ENCODE results near the gene ACSM2A. TPM values are rescaled to one million over a fixed set of nuclear protein-coding genes. Genes with fewer than 3 reads are reported as not detected.
"Not testable (repeated sequence)": the region's sequence is repeated elsewhere in the genome, so short reads cannot be mapped to it uniquely, and the experiment has no call there.

ACSM2A gene
- total RNA-seq, 1 donor from 2014 or later, result not detected

DNA sequence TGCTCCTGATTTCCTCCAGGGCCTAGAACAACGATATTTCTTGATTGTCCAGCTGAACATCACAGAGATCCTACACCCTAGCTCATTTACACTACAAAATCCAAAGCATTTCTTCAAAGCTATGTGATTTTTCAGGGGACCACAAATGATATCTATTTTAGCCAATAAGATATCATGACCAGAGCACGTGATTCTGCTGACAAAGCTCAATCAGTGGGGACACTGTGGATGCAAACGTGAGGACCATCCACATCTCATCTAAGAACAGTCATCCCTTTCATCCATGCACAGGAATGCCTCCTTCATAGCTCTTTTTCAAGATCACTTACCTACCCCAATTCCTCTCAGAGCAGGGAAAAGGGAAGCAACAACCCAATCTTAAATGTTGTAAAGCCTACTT, 67.9 kb downstream of the ACSM2A start:
- H3K27ac Mint-ChIP-seq (ENCODE audit: unreplicated experiment), result no peak overlapping the region
- TF ChIP-seq, protein P1, sequence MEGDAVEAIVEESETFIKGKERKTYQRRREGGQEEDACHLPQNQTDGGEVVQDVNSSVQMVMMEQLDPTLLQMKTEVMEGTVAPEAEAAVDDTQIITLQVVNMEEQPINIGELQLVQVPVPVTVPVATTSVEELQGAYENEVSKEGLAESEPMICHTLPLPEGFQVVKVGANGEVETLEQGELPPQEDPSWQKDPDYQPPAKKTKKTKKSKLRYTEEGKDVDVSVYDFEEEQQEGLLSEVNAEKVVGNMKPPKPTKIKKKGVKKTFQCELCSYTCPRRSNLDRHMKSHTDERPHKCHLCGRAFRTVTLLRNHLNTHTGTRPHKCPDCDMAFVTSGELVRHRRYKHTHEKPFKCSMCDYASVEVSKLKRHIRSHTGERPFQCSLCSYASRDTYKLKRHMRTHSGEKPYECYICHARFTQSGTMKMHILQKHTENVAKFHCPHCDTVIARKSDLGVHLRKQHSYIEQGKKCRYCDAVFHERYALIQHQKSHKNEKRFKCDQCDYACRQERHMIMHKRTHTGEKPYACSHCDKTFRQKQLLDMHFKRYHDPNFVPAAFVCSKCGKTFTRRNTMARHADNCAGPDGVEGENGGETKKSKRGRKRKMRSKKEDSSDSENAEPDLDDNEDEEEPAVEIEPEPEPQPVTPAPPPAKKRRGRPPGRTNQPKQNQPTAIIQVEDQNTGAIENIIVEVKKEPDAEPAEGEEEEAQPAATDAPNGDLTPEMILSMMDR (IDR thresholded peaks at IDR 0.05), result no peak
- H3K27me3 Mint-ChIP-seq (ENCODE audit: low read depth), result peaks cover 6% of the 10 kb centered on the region
- DNase-seq (ENCODE audit: low spot score), result no peak
- peaks cover 4% of the 10 kb centered on the region for H3K9me3 Mint-ChIP-seq (ENCODE audit: low read depth)
- no peak overlapping the region for H3K4me3 Mint-ChIP-seq (ENCODE audit: unreplicated experiment)
- no peaks in the 10 kb centered on the region for H3K36me3 Mint-ChIP-seq (ENCODE audit: low read depth)
- no peaks in the 10 kb centered on the region for H3K4me1 Mint-ChIP-seq (ENCODE audit: low read depth)

GRCh38 chr16:20520103-20520502, 68.8 kb downstream of the ACSM2A start:
- H3K36me3 Mint-ChIP-seq (ENCODE audit: low read depth), result no peaks in the 10 kb centered on the region
- TF ChIP-seq, protein P1 (IDR thresholded peaks at IDR 0.05), result no peak
- peaks cover 4% of the 10 kb centered on the region for H3K9me3 Mint-ChIP-seq (ENCODE audit: low read depth)
- no peak for DNase-seq (ENCODE audit: low spot score)
- H3K27ac Mint-ChIP-seq (ENCODE audit: unreplicated experiment), result no peak overlapping the region
- no peaks in the 10 kb centered on the region for H3K4me1 Mint-ChIP-seq (ENCODE audit: low read depth)
- H3K27me3 Mint-ChIP-seq (ENCODE audit: low read depth), result no peaks in the 10 kb centered on the region
- H3K4me3 Mint-ChIP-seq (ENCODE audit: unreplicated experiment), result no peak overlapping the region

DNA sequence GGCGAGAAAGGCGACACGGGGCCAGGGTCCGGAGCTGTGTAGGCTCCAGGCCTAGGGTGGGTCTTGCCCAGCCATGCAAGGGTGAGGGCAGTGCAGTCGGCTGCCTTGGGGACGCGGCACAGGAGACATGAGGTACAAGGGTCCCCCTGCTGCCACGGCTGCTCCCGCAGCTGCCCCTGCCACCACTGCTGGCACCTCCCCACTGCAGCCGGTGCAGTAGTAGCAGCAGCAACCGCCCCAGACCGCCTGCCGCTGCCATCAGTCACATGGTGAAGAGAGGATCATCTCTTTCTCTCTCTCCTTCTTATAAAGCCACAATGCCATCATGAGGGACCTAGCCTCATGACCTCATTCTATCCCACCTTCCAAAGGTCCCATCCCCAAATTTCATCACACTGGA, 80.5 kb downstream of the ACSM2A start:
- not testable (repeated sequence) for H3K4me1 Mint-ChIP-seq (ENCODE audit: low read depth); H3K4me3 Mint-ChIP-seq (ENCODE audit: unreplicated experiment); H3K27me3 Mint-ChIP-seq (ENCODE audit: low read depth); DNase-seq (ENCODE audit: low spot score); H3K36me3 Mint-ChIP-seq (ENCODE audit: low read depth); H3K9me3 Mint-ChIP-seq (ENCODE audit: low read depth); H3K27ac Mint-ChIP-seq (ENCODE audit: unreplicated experiment)

- H3K36me3 Mint-ChIP-seq (ENCODE audit: low read depth); H3K4me3 Mint-ChIP-seq (ENCODE audit: unreplicated experiment); H3K4me1 Mint-ChIP-seq (ENCODE audit: low read depth); DNase-seq (ENCODE audit: low spot score); H3K27ac Mint-ChIP-seq (ENCODE audit: unreplicated experiment); H3K9me3 Mint-ChIP-seq (ENCODE audit: low read depth); H3K27me3 Mint-ChIP-seq (ENCODE audit: low read depth): not testable (repeated sequence)
Observed at GRCh38 chr16:20532284-20532792, 81.0 kb downstream of the ACSM2A start.

DNA sequence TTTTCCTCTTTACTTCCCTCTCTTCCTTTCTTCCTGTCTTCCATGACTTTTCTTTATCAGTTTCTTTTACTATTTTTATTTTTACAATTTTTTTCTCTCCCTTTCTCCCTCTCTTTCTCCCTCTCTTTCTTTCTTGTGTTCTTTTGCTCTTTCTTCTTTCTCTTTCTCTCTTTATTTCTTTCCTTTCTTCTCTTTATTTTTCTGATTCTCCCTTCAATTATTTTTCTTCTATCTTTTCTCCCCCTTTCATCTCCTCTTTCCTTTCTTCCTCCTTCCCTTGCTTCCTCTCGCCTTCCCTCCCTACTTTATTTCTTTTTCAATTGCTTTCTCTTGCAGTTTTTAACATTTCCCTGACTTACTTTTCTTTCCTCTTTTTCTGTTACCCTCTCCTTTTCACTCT, 85.3 kb downstream of the ACSM2A start:
- H3K9me3 Mint-ChIP-seq (ENCODE audit: low read depth); H3K27me3 Mint-ChIP-seq (ENCODE audit: low read depth); H3K4me3 Mint-ChIP-seq (ENCODE audit: unreplicated experiment); H3K36me3 Mint-ChIP-seq (ENCODE audit: low read depth); H3K27ac Mint-ChIP-seq (ENCODE audit: unreplicated experiment); DNase-seq (ENCODE audit: low spot score); H3K4me1 Mint-ChIP-seq (ENCODE audit: low read depth): not testable (repeated sequence)

Other genes with a start within 250 kb of the ACSM2A start
- gene GP2, start 124.0 kb upstream of the ACSM2A start, total RNA-seq, result not detected in 3 replicates
- gene UMOD, start 98.8 kb upstream of the ACSM2A start, total RNA-seq, result not detected in 3 replicates
- gene PDILT, start 46.8 kb upstream of the ACSM2A start, total RNA-seq, result not detected in 3 replicates
- gene ACSM5, start 42.0 kb upstream of the ACSM2A start, total RNA-seq, result 0.99 to 2.1 TPM (median 1.7 TPM) in 3 replicates
- 0.38 TPM in 1 of 3 replicates, not detected in the others for gene ACSM2B, start 124.8 kb downstream of the ACSM2A start, total RNA-seq
- not detected in 3 replicates for gene ACSM1, start 246.2 kb downstream of the ACSM2A start, total RNA-seq